Stomach smooth muscle (tissue), 2 donors: ENCODE results near the gene C9orf40.

Source experiments
- H3K27ac ChIP-seq: one replicate; pipeline ENCODE4 v1.7.0; 2013; ENCODE audit warnings: mild to moderate bottlenecking, low read length, inconsistent platforms
- H3K27me3 ChIP-seq, 2 donors: one replicate each; pipeline ENCODE4 v1.7.0; 2013; ENCODE audit warnings: low read length in 2 of 2; ENCODE audit not compliant: insufficient read depth in 2 of 2, control insufficient read depth in 1 of 2
- H3K36me3 ChIP-seq, 2 donors: one replicate each; pipeline ENCODE4 v1.7.0; 2013; ENCODE audit warnings: low read length in 2 of 2; ENCODE audit not compliant: control insufficient read depth in 2 of 2, insufficient read depth in 2 of 2
- H3K4me1 ChIP-seq: one replicate; pipeline ENCODE4 v1.7.0; 2013; ENCODE audit warnings: low read length; ENCODE audit not compliant: control insufficient read depth, insufficient read depth
- H3K4me3 ChIP-seq, 2 donors: one replicate each; pipeline ENCODE4 v1.7.0; 2013; ENCODE audit warnings: low read length in 2 of 2
- H3K9ac ChIP-seq, 2 donors: one replicate each; pipeline ENCODE4 v1.7.0; 2013; ENCODE audit warnings: low read length in 2 of 2, mild to moderate bottlenecking in 1 of 2
- H3K9me3 ChIP-seq, 2 donors: one replicate each; pipeline ENCODE4 v1.7.0; 2013; ENCODE audit warnings: low read length in 2 of 2; ENCODE audit not compliant: control insufficient read depth in 2 of 2
- donor health status: healthy.
- donor health status: Pancreatic carcinoma.

Gene C9orf40

GRCh38 chr9:74942801-74943200 lies 9.9 kb downstream of the C9orf40 start:
- H3K36me3 ChIP-seq = no peaks in the 10 kb centered on the region
- no peaks in the 10 kb centered on the region for H3K27me3 ChIP-seq
- H3K9me3 ChIP-seq = no peaks in the 10 kb centered on the region
- no peak overlapping the region for H3K9ac ChIP-seq
- H3K4me3 ChIP-seq = no peak overlapping the region
- no peaks in the 10 kb centered on the region for H3K4me1 ChIP-seq
- no peak overlapping the region for H3K27ac ChIP-seq

- no peak overlapping the region for H3K4me3 ChIP-seq
Measured at GRCh38 chr9:74940600-74940999, 12.1 kb downstream of the C9orf40 start.

GRCh38 chr9:74935008-74935407 lies 17.7 kb downstream of the C9orf40 start:
- H3K9me3 ChIP-seq = no peaks in the 10 kb centered on the region
- H3K4me3 ChIP-seq = no peak overlapping the region
- no peaks in the 10 kb centered on the region for H3K36me3 ChIP-seq
- H3K27me3 ChIP-seq = no peaks in the 10 kb centered on the region
- no peak overlapping the region for H3K27ac ChIP-seq
- H3K9ac ChIP-seq = no peak overlapping the region
- no peaks in the 10 kb centered on the region for H3K4me1 ChIP-seq

More at GRCh38 chr9:74940600-74940999, 12.1 kb downstream of the C9orf40 start:
- H3K9me3 ChIP-seq = no peaks in the 10 kb centered on the region
- no peaks in the 10 kb centered on the region for H3K27me3 ChIP-seq
- no peaks in the 10 kb centered on the region for H3K4me1 ChIP-seq
- no peak overlapping the region for H3K27ac ChIP-seq
- no peaks in the 10 kb centered on the region for H3K36me3 ChIP-seq
- no peak overlapping the region for H3K9ac ChIP-seq

- Histone ChIP-seq H3K27me3 (no peaks in the 10 kb centered on the region), H3K4me1 (no peaks in the 10 kb centered on the region), H3K4me3 (no peak overlapping the region), H3K9ac (no peak overlapping the region), H3K27ac (no peak overlapping the region), H3K9me3 (no peaks in the 10 kb centered on the region), H3K36me3 (no peaks in the 10 kb centered on the region)
Measured at GRCh38 chr9:74921737-74922136, 31.0 kb downstream of the C9orf40 start.

GRCh38 chr9:74920944-74921626 lies 31.6 kb downstream of the C9orf40 start:
- Histone ChIP-seq H3K4me1 (no peaks in the 10 kb centered on the region), H3K4me3 (no peak overlapping the region), H3K9me3 (no peaks in the 10 kb centered on the region), H3K9ac (no peak overlapping the region), H3K27ac (no peak overlapping the region), H3K36me3 (no peaks in the 10 kb centered on the region), H3K27me3 (no peaks in the 10 kb centered on the region)

- Histone ChIP-seq H3K27ac (no peak overlapping the region), H3K27me3 (peaks cover 0 to 5% of the 10 kb centered on the region in 2 donors), H3K9ac (no peak overlapping the region), H3K4me3 (no peak overlapping the region), H3K36me3 (no peaks in the 10 kb centered on the region), H3K9me3 (peaks cover 0 to 5% of the 10 kb centered on the region in 2 donors), H3K4me1 (no peaks in the 10 kb centered on the region)
Measured at GRCh38 chr9:74910036-74910435, 42.7 kb downstream of the C9orf40 start.

GRCh38 chr9:74908665-74909064 lies 44.0 kb downstream of the C9orf40 start:
- Histone ChIP-seq H3K27me3 (peaks cover 0 to 5% of the 10 kb centered on the region in 2 donors), H3K4me1 (no peaks in the 10 kb centered on the region), H3K36me3 (no peaks in the 10 kb centered on the region), H3K9ac (no peak overlapping the region), H3K9me3 (peaks cover 0 to 5% of the 10 kb centered on the region in 2 donors), H3K27ac (no peak overlapping the region), H3K4me3 (no peak overlapping the region)

- Histone ChIP-seq H3K9me3 (peaks cover 0 to 5% of the 10 kb centered on the region in 2 donors), H3K9ac (no peak overlapping the region), H3K4me1 (no peaks in the 10 kb centered on the region)
Measured at GRCh38 chr9:74907085-74907484, 45.6 kb downstream of the C9orf40 start.

GRCh38 chr9:74901001-74901400 lies 51.7 kb downstream of the C9orf40 start:
- no peak overlapping the region for H3K4me3 ChIP-seq
- H3K9me3 ChIP-seq = no peaks in the 10 kb centered on the region
- no peaks in the 10 kb centered on the region for H3K36me3 ChIP-seq
- H3K4me1 ChIP-seq = no peaks in the 10 kb centered on the region
- H3K27me3 ChIP-seq = peaks cover 0 to 2% of the 10 kb centered on the region in 2 donors
- no peak overlapping the region for H3K27ac ChIP-seq
- no peak overlapping the region for H3K9ac ChIP-seq

More at GRCh38 chr9:74907085-74907484, 45.6 kb downstream of the C9orf40 start:
- H3K27me3 ChIP-seq = peaks cover 0 to 5% of the 10 kb centered on the region in 2 donors
- no peak overlapping the region for H3K27ac ChIP-seq
- no peak overlapping the region for H3K4me3 ChIP-seq
- H3K36me3 ChIP-seq = no peaks in the 10 kb centered on the region
